ENCODE data around the gene MYEOV.

Gene MYEOV

GRCh38 chr11:69330330-69330729, 36.4 kb downstream of the MYEOV start:
- CTCF ChIA-PET = interaction anchor here (0.6 kb wide), 1 partner anchor 219 kb away, joined by 3 read pairs; no protein-coding TSS in a partner anchor
- TF ChIP-seq CTCF (conservative IDR thresholded peaks at IDR 0.05; ENCODE audit: low read depth) = no peak
- H3K27ac ChIP-seq = no peak overlapping the region
- POLR2A ChIA-PET (ENCODE audit: low non-redundant PET) = no interaction called here
- DNase-seq (ENCODE audit: low spot score) = no peak

- POLR2A ChIA-PET (ENCODE audit: low non-redundant PET) = no interaction called here
- no peak overlapping the region for H3K27ac ChIP-seq
- DNase-seq (ENCODE audit: low spot score) = no peak
- CTCF ChIA-PET = no interaction called here
- no peak for TF ChIP-seq CTCF (conservative IDR thresholded peaks at IDR 0.05; ENCODE audit: low read depth)
These were observed 39.3 kb downstream of the MYEOV start for GRCh38 chr11:69333149-69333710.

- ChIA-PET POLR2A (ENCODE audit: low non-redundant PET) (no interaction called here), CTCF (interaction anchor here (0.6 kb wide), 1 partner anchor 15 kb away, joined by 3 read pairs; no protein-coding TSS in a partner anchor)
- no peak for TF ChIP-seq CTCF (conservative IDR thresholded peaks at IDR 0.05; ENCODE audit: low read depth)
- DNase-seq (ENCODE audit: low spot score) = no peak
- no peak overlapping the region for H3K27ac ChIP-seq
These were observed 39.9 kb downstream of the MYEOV start for GRCh38 chr11:69333879-69334278.

- no peak overlapping the region for H3K27ac ChIP-seq
- no peak for TF ChIP-seq CTCF (conservative IDR thresholded peaks at IDR 0.05; ENCODE audit: low read depth)
- CTCF ChIA-PET = interaction anchor here (0.5 to 1.5 kb wide), 2 partner anchors 29 to 204 kb away, joined by 3 read pairs; no protein-coding TSS in a partner anchor
- POLR2A ChIA-PET (ENCODE audit: low non-redundant PET) = no interaction called here
- DNase-seq (ENCODE audit: low spot score) = no peak
These were observed 41.2 kb downstream of the MYEOV start for GRCh38 chr11:69335007-69335780.

GRCh38 chr11:69335781-69336405, 41.9 kb downstream of the MYEOV start:
- no peak for TF ChIP-seq CTCF (conservative IDR thresholded peaks at IDR 0.05; ENCODE audit: low read depth)
- DNase-seq (ENCODE audit: low spot score) = no peak
- ChIA-PET POLR2A (ENCODE audit: low non-redundant PET) (no interaction called here), CTCF (interaction anchor here (0.5 to 1.5 kb wide), 3 partner anchors 9 to 204 kb away, joined by 3 to 4 read pairs (median 3); no protein-coding TSS in a partner anchor)
- no peak overlapping the region for H3K27ac ChIP-seq

- ChIA-PET CTCF (no interaction called here), POLR2A (ENCODE audit: low non-redundant PET) (no interaction called here)
- TF ChIP-seq CTCF (conservative IDR thresholded peaks at IDR 0.05; ENCODE audit: low read depth) = no peak
- DNase-seq (ENCODE audit: low spot score) = no peak
- H3K27ac ChIP-seq = no peak overlapping the region
These were observed 43.3 kb downstream of the MYEOV start for GRCh38 chr11:69337211-69337721.

Measured in RWPE1 (cell line).